ENCODE data around the gene ZNF423.

Gene ZNF423

DNA sequence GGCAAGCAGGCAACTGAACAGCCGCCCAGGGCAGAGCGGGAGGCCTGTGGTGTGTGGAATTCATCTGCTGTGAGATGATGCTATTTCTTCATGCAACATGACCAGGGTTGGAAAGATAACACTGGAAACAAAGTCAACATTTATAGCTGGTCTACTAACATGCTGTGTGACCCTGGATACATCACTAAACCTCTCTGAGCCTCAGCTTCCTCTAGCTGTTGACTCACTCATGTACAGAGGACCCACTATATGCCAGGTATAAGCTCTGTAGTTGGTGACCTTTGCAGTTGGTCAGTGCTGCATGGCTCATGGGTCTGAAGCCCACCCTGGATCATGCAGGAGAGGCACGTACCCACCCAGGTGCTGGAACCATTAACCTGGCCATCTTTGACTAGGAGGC is 180.9 kb downstream of the ZNF423 start:
- DNase-seq: no peak
- Mint-ChIP-seq H3K27ac (no peak overlapping the region), H3K4me3 (no peak overlapping the region), H3K9me3 (peaks cover 3% of the 10 kb centered on the region), H3K4me1 (peaks cover 77% of the 10 kb centered on the region), H3K27me3 (ENCODE audit: low read depth, poor library complexity) (peaks cover 6% of the 10 kb centered on the region), H3K36me3 (ENCODE audit: low read depth) (peaks cover 8% of the 10 kb centered on the region)
- TF ChIP-seq, protein P1, sequence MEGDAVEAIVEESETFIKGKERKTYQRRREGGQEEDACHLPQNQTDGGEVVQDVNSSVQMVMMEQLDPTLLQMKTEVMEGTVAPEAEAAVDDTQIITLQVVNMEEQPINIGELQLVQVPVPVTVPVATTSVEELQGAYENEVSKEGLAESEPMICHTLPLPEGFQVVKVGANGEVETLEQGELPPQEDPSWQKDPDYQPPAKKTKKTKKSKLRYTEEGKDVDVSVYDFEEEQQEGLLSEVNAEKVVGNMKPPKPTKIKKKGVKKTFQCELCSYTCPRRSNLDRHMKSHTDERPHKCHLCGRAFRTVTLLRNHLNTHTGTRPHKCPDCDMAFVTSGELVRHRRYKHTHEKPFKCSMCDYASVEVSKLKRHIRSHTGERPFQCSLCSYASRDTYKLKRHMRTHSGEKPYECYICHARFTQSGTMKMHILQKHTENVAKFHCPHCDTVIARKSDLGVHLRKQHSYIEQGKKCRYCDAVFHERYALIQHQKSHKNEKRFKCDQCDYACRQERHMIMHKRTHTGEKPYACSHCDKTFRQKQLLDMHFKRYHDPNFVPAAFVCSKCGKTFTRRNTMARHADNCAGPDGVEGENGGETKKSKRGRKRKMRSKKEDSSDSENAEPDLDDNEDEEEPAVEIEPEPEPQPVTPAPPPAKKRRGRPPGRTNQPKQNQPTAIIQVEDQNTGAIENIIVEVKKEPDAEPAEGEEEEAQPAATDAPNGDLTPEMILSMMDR (IDR thresholded peaks at IDR 0.05): no peak

DNA sequence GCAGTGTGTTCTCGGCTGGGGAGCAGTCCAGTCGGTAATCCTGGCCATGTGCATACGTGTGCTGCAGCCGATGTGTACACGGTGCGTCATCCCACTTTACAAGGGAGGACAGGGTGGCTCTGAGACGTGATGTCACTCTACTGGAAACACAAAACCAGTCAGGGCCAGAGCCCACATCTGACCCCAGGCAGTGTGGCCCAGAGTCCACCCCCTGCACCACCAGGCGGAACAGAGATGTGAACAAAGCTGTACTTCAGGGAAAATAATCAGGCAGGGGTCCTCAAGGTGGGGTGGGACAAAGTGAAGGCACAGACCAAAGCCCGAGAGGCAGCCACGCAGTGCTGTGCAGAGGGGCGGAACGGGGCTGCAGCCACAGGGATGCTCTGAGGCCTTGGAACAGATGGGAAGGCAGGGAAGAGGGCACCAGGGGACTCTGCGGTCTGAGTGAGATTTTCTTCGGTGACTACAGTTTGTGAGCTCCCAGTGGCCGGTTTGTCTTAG is 181.5 kb downstream of the ZNF423 start:
- Mint-ChIP-seq H3K4me1 (peaks cover 82% of the 10 kb centered on the region), H3K27me3 (ENCODE audit: low read depth, poor library complexity) (peaks cover 6% of the 10 kb centered on the region), H3K27ac (no peak overlapping the region), H3K9me3 (no peaks in the 10 kb centered on the region), H3K36me3 (ENCODE audit: low read depth) (peaks cover 2% of the 10 kb centered on the region), H3K4me3 (no peak overlapping the region)
- TF ChIP-seq, protein P1 (IDR thresholded peaks at IDR 0.05): no peak
- peak; percentile 20 for DNase-seq

DNA sequence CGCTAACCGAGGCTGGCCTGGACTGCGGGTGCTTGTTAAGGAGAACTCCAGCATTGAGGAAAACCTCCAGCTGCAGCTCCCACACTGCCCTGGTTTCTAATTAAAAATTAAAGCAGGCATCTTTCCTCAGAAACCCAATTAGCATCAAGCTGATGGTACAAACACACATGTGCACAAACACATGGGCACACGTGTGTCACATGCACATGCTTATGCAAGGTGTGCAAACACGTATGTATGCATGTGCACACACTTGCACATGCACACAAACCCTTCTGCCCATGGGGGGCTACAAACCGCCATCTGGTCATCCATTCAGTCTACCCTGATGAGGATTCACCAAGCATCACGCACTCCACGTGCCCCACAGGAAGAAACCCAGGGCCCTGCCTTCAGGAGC is 182.5 kb downstream of the ZNF423 start:
- H3K4me3 Mint-ChIP-seq: no peak overlapping the region
- no peak overlapping the region for H3K27ac Mint-ChIP-seq
- peaks cover 78% of the 10 kb centered on the region for H3K4me1 Mint-ChIP-seq
- DNase-seq: no peak
- H3K27me3 Mint-ChIP-seq (ENCODE audit: low read depth, poor library complexity): peaks cover 3% of the 10 kb centered on the region
- no peaks in the 10 kb centered on the region for H3K9me3 Mint-ChIP-seq
- no peaks in the 10 kb centered on the region for H3K36me3 Mint-ChIP-seq (ENCODE audit: low read depth)
- TF ChIP-seq, protein P1 (IDR thresholded peaks at IDR 0.05): no peak

DNA sequence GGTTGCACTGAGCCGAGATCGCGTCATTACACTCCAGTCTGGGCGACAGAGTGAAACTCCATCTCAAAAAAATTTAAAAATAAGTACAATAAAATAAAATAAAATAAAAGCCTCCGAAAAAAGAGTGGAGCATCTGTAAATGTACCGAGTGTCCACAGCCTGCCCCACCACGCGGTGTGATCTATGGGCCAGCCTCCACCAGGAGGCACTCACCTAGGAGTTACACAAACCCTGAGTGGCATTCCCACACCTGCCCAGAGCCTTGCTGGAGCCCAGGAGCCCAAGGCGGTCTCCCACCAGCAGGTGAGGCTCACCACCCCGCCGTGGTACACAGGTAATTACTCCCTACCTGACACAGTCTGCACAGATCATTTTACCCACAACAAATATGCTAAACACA is 183.2 kb downstream of the ZNF423 start:
- TF ChIP-seq, protein P1 (IDR thresholded peaks at IDR 0.05): no peak
- DNase-seq: no peak
- Mint-ChIP-seq H3K9me3 (no peaks in the 10 kb centered on the region), H3K4me3 (no peak overlapping the region), H3K36me3 (ENCODE audit: low read depth) (no peaks in the 10 kb centered on the region), H3K4me1 (peaks cover 73% of the 10 kb centered on the region), H3K27me3 (ENCODE audit: low read depth, poor library complexity) (no peaks in the 10 kb centered on the region), H3K27ac (no peak overlapping the region)

DNA sequence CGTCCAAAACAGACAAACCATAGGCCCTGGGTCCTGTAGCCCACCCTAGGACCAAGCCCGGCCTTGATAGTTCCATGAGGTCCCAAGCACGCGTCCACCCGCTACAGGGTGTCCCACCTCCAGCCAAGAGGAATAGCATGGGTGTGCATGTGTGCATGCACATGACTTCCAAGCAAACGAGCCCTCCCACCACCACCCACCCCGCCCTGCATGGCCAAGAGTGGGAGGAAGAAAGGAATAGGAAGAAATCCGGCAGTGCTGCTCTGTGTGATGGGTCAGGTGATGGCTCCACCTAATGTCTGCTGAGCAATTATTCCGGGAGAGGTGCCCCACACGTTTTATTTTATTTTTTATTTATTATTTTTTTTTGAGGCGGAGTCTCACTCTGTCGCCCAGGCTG is 184.6 kb downstream of the ZNF423 start:
- Mint-ChIP-seq H3K9me3 (no peaks in the 10 kb centered on the region), H3K27me3 (ENCODE audit: low read depth, poor library complexity) (no peaks in the 10 kb centered on the region), H3K36me3 (ENCODE audit: low read depth) (no peaks in the 10 kb centered on the region), H3K4me3 (no peak overlapping the region), H3K27ac (no peak overlapping the region), H3K4me1 (peaks cover 70% of the 10 kb centered on the region)
- no peak for DNase-seq
- TF ChIP-seq, protein P1 (IDR thresholded peaks at IDR 0.05): no peak

DNA sequence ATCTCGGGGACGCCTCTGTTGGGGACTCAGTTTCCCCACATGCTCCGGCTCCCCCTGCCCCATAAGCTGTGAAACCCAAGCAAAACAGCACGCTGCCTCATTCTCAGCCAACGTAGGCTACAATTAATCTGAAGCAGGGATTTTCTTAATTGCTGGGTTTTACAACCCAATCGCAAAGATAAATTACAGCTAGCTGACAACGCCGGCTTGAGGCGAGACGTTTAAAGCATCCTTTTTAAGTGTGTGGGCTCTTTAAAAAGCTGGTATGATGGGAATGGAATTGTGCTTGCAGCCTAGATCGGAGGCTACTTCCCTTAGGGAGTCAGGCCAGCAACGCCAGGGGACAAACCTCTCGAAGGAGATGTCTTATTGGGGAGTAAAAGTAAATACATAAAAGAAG is 185.3 kb downstream of the ZNF423 start:
- H3K27me3 Mint-ChIP-seq (ENCODE audit: low read depth, poor library complexity): no peaks in the 10 kb centered on the region
- H3K36me3 Mint-ChIP-seq (ENCODE audit: low read depth): no peaks in the 10 kb centered on the region
- TF ChIP-seq, protein P1 (IDR thresholded peaks at IDR 0.05): no peak
- no peaks in the 10 kb centered on the region for H3K9me3 Mint-ChIP-seq
- H3K4me1 Mint-ChIP-seq: peaks cover 70% of the 10 kb centered on the region
- H3K27ac Mint-ChIP-seq: no peak overlapping the region
- H3K4me3 Mint-ChIP-seq: no peak overlapping the region
- DNase-seq: no peak

Measured in nephron progenitor cell (in vitro differentiated cells).